ENCODE data around the gene RAB31. TPM values are rescaled to one million over a fixed set of nuclear protein-coding genes. Genes with fewer than 3 reads are reported as not detected.

Gene RAB31
- total RNA-seq, 1 donor from 2014 or later, result 19.7 TPM

GRCh38 chr18:9874728-9875127 is 166.6 kb downstream of the RAB31 start:
- H3K36me3 Mint-ChIP-seq, result no peaks in the 10 kb centered on the region
- no peak for TF ChIP-seq CTCF (conservative IDR thresholded peaks at IDR 0.05)
- H3K4me3 Mint-ChIP-seq, result no peak overlapping the region
- no peak overlapping the region for H3K27ac Mint-ChIP-seq
- H3K27me3 Mint-ChIP-seq, result no peaks in the 10 kb centered on the region
- DNase-seq (ENCODE audit: extremely low spot score, unreplicated experiment), result no peak
- H3K4me1 Mint-ChIP-seq (ENCODE audit: unreplicated experiment), result peaks cover 28% of the 10 kb centered on the region
- no peaks in the 10 kb centered on the region for H3K9me3 Mint-ChIP-seq

- peaks cover 11% of the 10 kb centered on the region for H3K4me1 Mint-ChIP-seq (ENCODE audit: unreplicated experiment)
- peak overlapping the region; percentile 87 for H3K27ac Mint-ChIP-seq
- peak overlapping the region; percentile 21 for H3K4me3 Mint-ChIP-seq
- no peaks in the 10 kb centered on the region for H3K9me3 Mint-ChIP-seq
- no peaks in the 10 kb centered on the region for H3K36me3 Mint-ChIP-seq
- DNase-seq (ENCODE audit: extremely low spot score, unreplicated experiment), result no peak
- H3K27me3 Mint-ChIP-seq, result no peaks in the 10 kb centered on the region
- TF ChIP-seq CTCF (conservative IDR thresholded peaks at IDR 0.05), result no peak
Observed at GRCh38 chr18:9876212-9876866, 168.2 kb downstream of the RAB31 start.

GRCh38 chr18:9876867-9877654 is 169.0 kb downstream of the RAB31 start:
- H3K27me3 Mint-ChIP-seq, result no peaks in the 10 kb centered on the region
- no peak for DNase-seq (ENCODE audit: extremely low spot score, unreplicated experiment)
- H3K9me3 Mint-ChIP-seq, result no peaks in the 10 kb centered on the region
- no peak for TF ChIP-seq CTCF (conservative IDR thresholded peaks at IDR 0.05)
- peaks cover 8% of the 10 kb centered on the region for H3K4me1 Mint-ChIP-seq (ENCODE audit: unreplicated experiment)
- H3K4me3 Mint-ChIP-seq, result peak overlapping the region; percentile 21
- H3K27ac Mint-ChIP-seq, result peak overlapping the region; percentile 87
- H3K36me3 Mint-ChIP-seq, result no peaks in the 10 kb centered on the region

GRCh38 chr18:9877655-9878014 is 169.5 kb downstream of the RAB31 start:
- peak overlapping the region; percentile 87 for H3K27ac Mint-ChIP-seq
- no peaks in the 10 kb centered on the region for H3K9me3 Mint-ChIP-seq
- H3K36me3 Mint-ChIP-seq, result no peaks in the 10 kb centered on the region
- H3K4me3 Mint-ChIP-seq, result no peak overlapping the region
- peaks cover 8% of the 10 kb centered on the region for H3K4me1 Mint-ChIP-seq (ENCODE audit: unreplicated experiment)
- no peak for TF ChIP-seq CTCF (conservative IDR thresholded peaks at IDR 0.05)
- no peak for DNase-seq (ENCODE audit: extremely low spot score, unreplicated experiment)
- H3K27me3 Mint-ChIP-seq, result no peaks in the 10 kb centered on the region

- no peak for TF ChIP-seq CTCF (conservative IDR thresholded peaks at IDR 0.05)
Observed at GRCh38 chr18:9878095-9878494, 170.0 kb downstream of the RAB31 start.

More at GRCh38 chr18:9878095-9878494, 170.0 kb downstream of the RAB31 start:
- peaks cover 8% of the 10 kb centered on the region for H3K4me1 Mint-ChIP-seq (ENCODE audit: unreplicated experiment)
- no peak for DNase-seq (ENCODE audit: extremely low spot score, unreplicated experiment)
- H3K27ac Mint-ChIP-seq, result no peak overlapping the region
- no peaks in the 10 kb centered on the region for H3K9me3 Mint-ChIP-seq
- H3K4me3 Mint-ChIP-seq, result no peak overlapping the region
- no peaks in the 10 kb centered on the region for H3K36me3 Mint-ChIP-seq
- H3K27me3 Mint-ChIP-seq, result no peaks in the 10 kb centered on the region

Measured in type B pancreatic cell (in vitro differentiated cells).